ENCODE measurements around the gene ZNF101. TPM values are rescaled to one million over a fixed set of nuclear protein-coding genes. Genes with fewer than 3 reads are reported as not detected.

Gene ZNF101
- total and polyA plus RNA-seq, 9 donors = 2.9 to 12.6 (median 5.6) TPM

DNA sequence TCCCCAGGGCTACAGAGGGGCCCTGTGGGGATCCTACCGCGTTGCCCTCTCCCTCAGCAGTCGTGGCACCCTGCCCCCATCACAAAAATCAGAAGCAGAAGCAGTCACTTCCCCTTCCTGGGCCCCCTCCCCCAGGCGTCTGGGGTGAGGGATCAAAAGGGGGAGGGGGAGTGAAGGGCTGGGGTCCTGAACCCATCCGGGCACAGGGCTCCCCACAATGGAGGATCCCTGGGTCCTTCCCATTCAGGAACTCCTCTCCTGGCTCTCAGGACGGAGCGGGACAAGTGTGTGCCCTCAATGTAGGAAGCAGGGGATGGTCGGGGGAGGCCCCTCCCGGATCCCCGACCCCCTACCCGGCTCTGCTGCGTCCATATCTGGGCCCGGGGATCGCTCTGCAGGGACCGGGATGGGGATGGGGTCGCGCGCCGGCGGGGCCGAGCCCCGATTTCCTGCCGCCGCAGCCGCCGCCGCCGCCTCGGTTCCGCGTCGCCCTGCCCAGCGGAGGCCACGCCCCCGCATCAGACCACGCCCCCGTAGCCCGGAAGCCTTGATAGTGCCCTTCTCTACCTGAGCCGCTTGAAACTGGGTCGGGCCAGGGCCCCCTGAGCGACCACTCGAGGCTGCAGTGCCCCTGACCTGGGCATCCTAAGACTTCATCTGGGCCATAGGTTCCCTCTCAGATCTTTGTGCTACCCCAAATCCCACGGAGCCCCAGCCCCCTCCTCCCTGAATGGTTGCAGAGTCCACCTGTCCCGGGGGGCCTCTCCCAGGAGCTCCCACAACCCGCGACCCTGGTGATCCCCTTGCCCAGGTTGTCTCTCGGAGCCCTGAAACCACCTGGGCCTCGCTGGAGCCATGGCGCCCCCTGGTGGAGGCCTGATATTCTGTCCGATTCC is 25.2 kb upstream of the ZNF101 start, which contains the start of gene GMIP:
TSS of gene GMIP (minus strand) at position 500 of the 896 bp plus-strand sequence. CDS start at position 372, 128 bp downstream.
- WGBS, 3 donors = 0 to 1% (median 0%) methylated on average over 42 to 50 of the region's 50 CpGs
- intact Hi-C loops (cut with DNase I) = loop anchor here in 3 of 4 donors (1.0 to 5.0 kb wide), 3 partner anchors 111 kb away; no protein-coding TSS in a partner anchor
- DNase-seq = peak; percentile 69 to 85 (median 80)
- no peak within 1 kb of the TSS for H3K27ac ChIP-seq
- no peaks in the 10 kb centered on the region for H3K9me3 ChIP-seq
- no peaks in the 10 kb centered on the region for H3K4me1 ChIP-seq (ENCODE audit: insufficient read depth)
- H3K36me3 ChIP-seq = no peaks in the 10 kb centered on the region
- H3K4me3 ChIP-seq = peak within 1 kb of the TSS; percentile 66
- peak; percentile 79 to 95 (median 80) for TF ChIP-seq CTCF (IDR thresholded peaks at IDR 0.05)
- no peak for TF ChIP-seq POLR2A (IDR thresholded peaks at IDR 0.05)
- no peaks in the 10 kb centered on the region for H3K27me3 ChIP-seq

DNA sequence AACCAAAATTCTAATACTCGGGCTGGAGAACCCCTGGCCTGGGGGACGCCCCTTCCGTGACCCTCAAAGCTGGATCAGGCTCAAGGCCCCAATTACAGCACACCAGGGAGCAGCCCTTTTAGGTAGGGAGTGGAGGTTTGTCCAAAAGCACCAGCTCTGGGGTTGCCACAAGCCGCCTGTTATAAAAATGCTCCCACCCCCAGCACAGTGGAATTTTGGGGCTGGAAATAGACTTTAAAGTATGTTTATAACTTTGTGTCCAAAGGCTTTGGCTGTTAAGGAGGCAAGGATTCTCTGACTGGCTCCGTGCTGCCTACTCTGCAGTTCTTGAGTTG is 24.6 kb upstream of the ZNF101 start:
- no peak for DNase-seq
- no peak for TF ChIP-seq EP300 (IDR thresholded peaks at IDR 0.05)
- intact Hi-C loops (cut with DNase I) = loop anchor here in 1 of 4 donors (5.0 kb wide), 1 partner anchor 112 kb away; no protein-coding TSS in a partner anchor
- Histone ChIP-seq H3K27ac (no peak overlapping the region), H3K4me3 (no peak overlapping the region), H3K36me3 (no peaks in the 10 kb centered on the region), H3K27me3 (no peaks in the 10 kb centered on the region), H3K4me1 (ENCODE audit: insufficient read depth) (no peaks in the 10 kb centered on the region), H3K9me3 (no peaks in the 10 kb centered on the region)
- 12 to 17% (median 16%) methylated on average over 5 of the region's 5 CpGs for WGBS, 3 donors

DNA sequence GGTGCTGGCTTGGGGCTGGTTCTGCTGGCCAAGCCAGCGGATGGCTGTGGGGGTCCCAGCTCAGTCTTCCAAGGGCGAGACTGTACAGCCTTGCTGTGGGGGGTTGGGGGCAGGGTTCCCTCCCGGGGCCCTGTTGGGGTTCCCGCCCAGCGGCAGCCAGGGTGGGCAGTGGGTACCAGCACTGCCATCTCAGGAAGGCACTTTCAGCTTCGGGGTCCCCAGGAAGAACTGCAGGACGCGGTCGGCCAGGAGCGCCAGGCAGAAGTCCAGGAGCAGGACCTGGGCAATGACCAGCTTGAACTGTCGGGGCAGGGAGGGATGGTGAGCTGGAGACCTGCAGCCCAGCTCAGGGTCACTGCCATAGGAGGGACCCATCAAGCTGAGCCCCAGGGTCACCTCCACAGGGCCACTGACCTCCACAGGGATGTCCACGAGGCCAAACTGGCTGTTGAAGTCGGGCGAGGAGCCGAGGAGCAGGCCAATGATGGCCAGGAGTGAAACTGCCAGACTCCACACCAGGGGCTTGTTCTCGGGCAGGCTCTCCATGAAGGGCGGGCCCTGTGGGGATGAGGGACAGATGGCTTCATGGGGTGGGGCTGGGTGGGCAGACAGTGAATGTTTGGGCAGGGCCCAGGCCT is 23.3 kb upstream of the ZNF101 start:
- H3K36me3 ChIP-seq = no peaks in the 10 kb centered on the region
- no peaks in the 10 kb centered on the region for H3K27me3 ChIP-seq
- H3K9me3 ChIP-seq = no peaks in the 10 kb centered on the region
- 89 to 93% (median 92%) methylated on average over 13 to 17 of the region's 17 CpGs for WGBS, 3 donors
- intact Hi-C loops (cut with DNase I) = no loop called here
- H3K27ac ChIP-seq = no peak overlapping the region
- H3K4me3 ChIP-seq = no peak overlapping the region
- no peaks in the 10 kb centered on the region for H3K4me1 ChIP-seq (ENCODE audit: insufficient read depth)
- TF ChIP-seq POLR2A (IDR thresholded peaks at IDR 0.05) (no peak), CTCF (IDR thresholded peaks at IDR 0.05) (no peak), EP300 (IDR thresholded peaks at IDR 0.05) (no peak)
- DNase-seq = no peak

GRCh38 chr19:19647037-19647835 is 21.4 kb upstream of the ZNF101 start:
- Histone ChIP-seq H3K4me1 (ENCODE audit: insufficient read depth) (no peaks in the 10 kb centered on the region), H3K4me3 (no peak overlapping the region), H3K27me3 (no peaks in the 10 kb centered on the region), H3K9me3 (no peaks in the 10 kb centered on the region), H3K27ac (no peak overlapping the region), H3K36me3 (no peaks in the 10 kb centered on the region)
- intact Hi-C loops (cut with DNase I) = loop anchor here in 1 of 4 donors (2.0 kb wide), 1 partner anchor 116 kb away; no protein-coding TSS in a partner anchor
- WGBS, 3 donors = 86 to 89% (median 88%) methylated on average over 23 to 29 of the region's 29 CpGs
- no peak for DNase-seq
- TF ChIP-seq POLR2A (IDR thresholded peaks at IDR 0.05) (no peak), EP300 (IDR thresholded peaks at IDR 0.05) (no peak), CTCF (IDR thresholded peaks at IDR 0.05) (no peak)

All from ovary (tissue), 9 donors.